H1 (cell line): ENCODE results near the gene ACTL10. TPM values are rescaled to one million over a fixed set of nuclear protein-coding genes. Genes with fewer than 3 reads are reported as not detected.

Source experiments
- CTCF ChIA-PET: fragments of 300-600 bp; sonication (Branson Sonifier 250); formaldehyde crosslinking; loops from one replicate; lab custom pipeline; 2021; ENCODE audit not compliant: partially characterized antibody; lab: Charles Lee
- POLR2A ChIA-PET: fragments of 300-600 bp; sonication (Branson Sonifier 250); formaldehyde crosslinking; loops from one replicate; lab custom pipeline; 2021; ENCODE audit warnings: inconsistent platforms; ENCODE audit not compliant: partially characterized antibody; lab: Charles Lee
- DNase-seq, 2 experiments: peaks; one replicate each; pipeline versions ENCODE4 v3.0.0 to v3.0.0-alpha.2; 2010 to 2022; ENCODE audit warnings: low spot score in 2 of 2, low read depth in 1 of 2, mixed read lengths in 1 of 2
- FAIRE-seq: peaks from 2 replicates; lab custom pipeline; 2011; peaks lifted over from hg19 to GRCh38; lab: Jason Lieb, UNC
- H2AFZ ChIP-seq: 2 replicates; pipeline ENCODE4 v1.8.1; 2012; ENCODE audit warnings: low read length, inconsistent platforms
- H2AK5ac ChIP-seq: 2 replicates; pipeline ENCODE4 v1.6.1; 2013; ENCODE audit warnings: low read depth, low read length
- H2BK120ac ChIP-seq: replicated peaks from 2 replicates; pipeline ENCODE3; 2013; ENCODE audit warnings: low read depth, low read length, inconsistent platforms
- H2BK12ac ChIP-seq: 2 replicates; pipeline ENCODE4 v1.6.1; 2013; ENCODE audit warnings: low read depth, low read length
- H2BK15ac ChIP-seq: 2 replicates; pipeline ENCODE4 v1.6.1; 2013; ENCODE audit warnings: low read length
- H2BK20ac ChIP-seq: 2 replicates; pipeline ENCODE4 v1.6.1; 2013; ENCODE audit warnings: low read length
- H2BK5ac ChIP-seq: 2 replicates; pipeline ENCODE4 v1.6.1; 2013; ENCODE audit warnings: low read depth, low read length
- H3K14ac ChIP-seq: 2 replicates; pipeline ENCODE4 v1.6.1; 2013; ENCODE audit warnings: inconsistent platforms; ENCODE audit not compliant: insufficient read length
- H3K18ac ChIP-seq: 2 replicates; pipeline ENCODE4 v1.6.1; 2013; ENCODE audit warnings: low read length; ENCODE audit errors: extremely low read depth
- H3K23ac ChIP-seq: 2 replicates; pipeline ENCODE4 v1.6.1; 2013; ENCODE audit warnings: inconsistent platforms; ENCODE audit not compliant: insufficient read length
- H3K23me2 ChIP-seq: 2 replicates; pipeline ENCODE4 v1.6.1; 2013; ENCODE audit warnings: low read depth, low read length
- H3K27ac ChIP-seq: 2 replicates; pipeline ENCODE4 v1.6.1; 2011; ENCODE audit warnings: low read depth, low read length, inconsistent platforms
- H3K27me3 ChIP-seq, 4 experiments: replicated peaks in 1 of 4; 1 replicate in 1 of 4; 2 replicates in 3 of 4; pipeline versions ENCODE4 v1.6.1 to v1.8.1; 2011 to 2013; ENCODE audit warnings: low read length in 3 of 4, mild to moderate bottlenecking in 3 of 4, inconsistent platforms in 2 of 4, mixed read lengths in 2 of 4, moderate library complexity in 1 of 4; ENCODE audit not compliant: control insufficient read depth in 3 of 4, insufficient read depth in 3 of 4; ENCODE audit errors: extremely low read depth in 1 of 4
- H3K36me3 ChIP-seq, 4 experiments: 2 replicates each; pipeline versions ENCODE4 v1.6.1 to v1.8.1; 2011 to 2013; ENCODE audit warnings: mild to moderate bottlenecking in 4 of 4, low read length in 3 of 4, moderate library complexity in 2 of 4, control low read depth in 1 of 4, inconsistent platforms in 1 of 4; ENCODE audit not compliant: insufficient read depth in 4 of 4, control insufficient read depth in 2 of 4
- H3K4ac ChIP-seq: replicated peaks from 2 replicates; pipeline ENCODE3; 2013; ENCODE audit warnings: low read length, low read depth, mixed read lengths, inconsistent platforms; ENCODE audit not compliant: insufficient read length
- H3K4me1 ChIP-seq, 4 experiments: replicated peaks in 1 of 4; 1 replicate in 1 of 4; 2 replicates in 3 of 4; pipeline versions ENCODE4 v1.6.1 to v1.8.1; 2011 to 2013; ENCODE audit warnings: low read length in 3 of 4, inconsistent platforms in 2 of 4, mixed read lengths in 1 of 4; ENCODE audit not compliant: insufficient read depth in 4 of 4, control insufficient read depth in 3 of 4
- H3K4me2 ChIP-seq, 2 experiments: 2 replicates each; pipeline versions ENCODE4 v1.6.1 to v1.8.1; 2011 to 2013; ENCODE audit warnings: low read depth in 2 of 2, low read length in 2 of 2, control low read depth in 1 of 2, inconsistent platforms in 1 of 2, mild to moderate bottlenecking in 1 of 2; ENCODE audit not compliant: insufficient read depth in 1 of 2
- H3K4me3 ChIP-seq, 4 experiments: fragments of 200-600, 300-600 bp in 1 of 4; sonication (generic), shearing (Covaris generic), sonication (Bioruptor Twin) in 1 of 4; 2 replicates each; pipeline versions ENCODE4 v1.5.1 to v1.8.1; 2011 to 2016; ENCODE audit warnings: low read length in 4 of 4, low read depth in 3 of 4, control low read depth in 2 of 4, inconsistent platforms in 2 of 4, mild to moderate bottlenecking in 2 of 4, mixed read lengths in 1 of 4, moderate library complexity in 1 of 4; ENCODE audit not compliant: insufficient read depth in 2 of 4; ENCODE audit errors: extremely low read depth in 1 of 4
- H3K56ac ChIP-seq: replicated peaks from 2 replicates; pipeline ENCODE3; 2013; ENCODE audit warnings: low read depth, mild to moderate bottlenecking, mixed read lengths, low read length, inconsistent platforms; ENCODE audit not compliant: insufficient read length
- H3K79me1 ChIP-seq: 2 replicates; pipeline ENCODE4 v1.6.1; 2013; ENCODE audit warnings: low read depth, low read length, control low read depth
- H3K79me2 ChIP-seq, 2 experiments: 2 replicates each; pipeline versions ENCODE4 v1.6.1 to v1.8.1; 2012 to 2013; ENCODE audit warnings: low read length in 2 of 2, mild to moderate bottlenecking in 2 of 2, inconsistent platforms in 1 of 2; ENCODE audit not compliant: insufficient read depth in 2 of 2, control insufficient read depth in 1 of 2
- H3K9ac ChIP-seq, 4 experiments: replicated peaks in 1 of 4; 1 replicate in 1 of 4; 2 replicates in 3 of 4; pipeline versions ENCODE4 v1.6.1 to v1.8.1; 2011 to 2013; ENCODE audit warnings: low read depth in 3 of 4, low read length in 3 of 4, control low read depth in 2 of 4, mild to moderate bottlenecking in 2 of 4, moderate library complexity in 2 of 4, inconsistent platforms in 1 of 4; ENCODE audit errors: extremely low read depth in 1 of 4
- H3K9me3 ChIP-seq, 2 experiments: 2 replicates each; pipeline versions ENCODE4 v1.6.1 to v1.8.1; 2012 to 2013; ENCODE audit warnings: mild to moderate bottlenecking in 2 of 2, moderate library complexity in 2 of 2, control low read depth in 1 of 2, inconsistent platforms in 1 of 2, low read depth in 1 of 2, low read length in 1 of 2, mixed read lengths in 1 of 2; ENCODE audit not compliant: insufficient read depth in 2 of 2
- H4K20me1 ChIP-seq, 2 experiments: replicated peaks in 1 of 2; 2 replicates each; pipeline versions ENCODE3 to v1.8.1; 2011 to 2013; ENCODE audit warnings: inconsistent platforms in 2 of 2, low read length in 2 of 2, mild to moderate bottlenecking in 1 of 2; ENCODE audit not compliant: insufficient read depth in 2 of 2, control insufficient read depth in 1 of 2
- H4K5ac ChIP-seq: 2 replicates; pipeline ENCODE4 v1.6.1; 2013; ENCODE audit warnings: low read length, low read depth, mixed read lengths, inconsistent platforms; ENCODE audit not compliant: insufficient read length
- H4K8ac ChIP-seq: 2 replicates; pipeline ENCODE4 v1.8.0; 2013; ENCODE audit warnings: mild to moderate bottlenecking, moderate library complexity, low read length, inconsistent platforms; ENCODE audit not compliant: insufficient read depth; ENCODE audit errors: extremely low read depth
- H4K91ac ChIP-seq: replicated peaks from 2 replicates; pipeline ENCODE3; 2013; ENCODE audit warnings: low read length, mixed read lengths, inconsistent platforms; ENCODE audit not compliant: insufficient read length
- BRCA1 ChIP-seq: IDR thresholded peaks from 2 replicates; pipeline ENCODE4 v1.6.1; 2012; ENCODE audit warnings: low read depth, low read length, improper control_type of control experiment
- GTF2F1 ChIP-seq: IDR thresholded peaks from 2 replicates; pipeline ENCODE4 v1.6.1; 2012; ENCODE audit warnings: low read depth, low read length, improper control_type of control experiment, borderline replicate concordance
- HDAC2 ChIP-seq, 2 experiments: fragments of 300-600 bp in 1 of 2; sonication (generic) in 1 of 2; IDR thresholded peaks; 2 replicates each; pipeline ENCODE4 v1.6.1; 2011 to 2012; ENCODE audit warnings: low read depth in 2 of 2, low read length in 2 of 2, mild to moderate bottlenecking in 2 of 2, moderate library complexity in 2 of 2, borderline replicate concordance in 1 of 2, inconsistent platforms in 1 of 2
- WGBS, 2 experiments: shearing (Covaris generic) in 1 of 2; methylation state at CpG; one replicate each; pipeline versions ENCODE4 v1.1.6 to v1.1.7; 2013 to 2015; ENCODE audit warnings: low lambda C conversion rate in 2 of 2, mixed read lengths in 2 of 2, inconsistent platforms in 1 of 2, low coverage in 1 of 2, missing lambda C conversion rate in 1 of 2; ENCODE audit not compliant: insufficient replicate concordance in 2 of 2, insufficient coverage in 1 of 2, insufficient read length in 1 of 2; ENCODE audit errors: extremely low coverage in 1 of 2, missing lambda C conversion rate in 1 of 2; 5-methylcytosine and 5-hydroxymethylcytosine counted together
- polyA plus RNA-seq, 7 experiments: library from polyadenylated mRNA; depleted of rRNA in 3 of 7; stranded (reverse) in 5 of 7; unstranded in 2 of 7; fragments of >200 nt in 5 of 7; fragments of 200-250 nt in 2 of 7; gene quantifications; 1 replicate in 5 of 7; 2 replicates in 1 of 7; 4 replicates in 1 of 7; pipeline versions ENCODE4 v1.2.1 to v1.2.3, GENCODE V29; 2011 to 2013; ENCODE audit warnings: missing spikeins in 2 of 7, mixed read lengths in 2 of 7
- total RNA-seq: library from RNA; stranded (reverse); fragmentation: NEBNext Ultra II Directional; extraction: Animal tissue kit (Norgen Biotek cat#: 25700); gene quantifications from 2 replicates; pipeline ENCODE4 v1.2.1, GENCODE V29; 2021

The ACTL10 gene
- total and polyA plus RNA-seq, 2 of the 8 experiments (the other 6 are each of a cell fraction or from before 2014, with no cell fraction given), result 0.26 TPM; not detected in 1

- H3K14ac ChIP-seq, result no peak overlapping the region
- CTCF ChIA-PET, result interaction anchor here (1.1 kb wide), 1 partner anchor 100 kb away, joined by 3 read pairs; no protein-coding TSS in a partner anchor
- 91% methylated on average over 10 of the region's 10 CpGs; no CpG with 5 or more reads in 1 of the 2 experiments for WGBS, 2 experiments
- no peak overlapping the region for H2BK15ac ChIP-seq
- H3K9me3 ChIP-seq, result no peaks in the 10 kb centered on the region
- H3K79me1 ChIP-seq, result no peaks in the 10 kb centered on the region
- peaks cover 0 to 2% of the 10 kb centered on the region in 2 experiments for H4K20me1 ChIP-seq
- H2BK20ac ChIP-seq, result no peak overlapping the region
- DNase-seq (no peak), FAIRE-seq (no peak)
- H2AK5ac ChIP-seq, result no peak overlapping the region
- H3K18ac ChIP-seq, result no peak overlapping the region
- no peaks in the 10 kb centered on the region for H3K4me1 ChIP-seq
- no peak overlapping the region for H4K91ac ChIP-seq
- no peak overlapping the region for H3K23ac ChIP-seq
- H3K27ac ChIP-seq, result no peak overlapping the region
- no peak overlapping the region for H2AFZ ChIP-seq
- no peaks in the 10 kb centered on the region for H3K23me2 ChIP-seq
- no peak overlapping the region for H2BK5ac ChIP-seq
- no peak overlapping the region for H3K9ac ChIP-seq
- H3K79me2 ChIP-seq, result no peaks in the 10 kb centered on the region
- H2BK120ac ChIP-seq, result no peak overlapping the region
- no peak overlapping the region for H2BK12ac ChIP-seq
- H3K56ac ChIP-seq, result no peak overlapping the region
- H4K5ac ChIP-seq, result no peak overlapping the region
- no peak overlapping the region for H3K4me3 ChIP-seq
- peaks cover 3 to 16% (median 6%) of the 10 kb centered on the region in 4 experiments; a peak in 6 of 8 replicates for H3K36me3 ChIP-seq
- no peaks in the 10 kb centered on the region for H3K27me3 ChIP-seq
- no peak overlapping the region for H3K4ac ChIP-seq
- POLR2A ChIA-PET, result no interaction called here
- no peak overlapping the region for H4K8ac ChIP-seq
- H3K4me2 ChIP-seq, result no peak overlapping the region
- TF ChIP-seq HDAC2 (IDR thresholded peaks at IDR 0.05; ENCODE audit: borderline replicate concordance in 1 of 2, low read depth in 2 of 2, low read length in 2 of 2) (no peak), BRCA1 (no peak), GTF2F1 (no peak)
These were observed 37.2 kb upstream of the ACTL10 start for GRCh38 chr20:33629533-33629932.
